ENCODE measurements around the gene WIF1.

WIF1 gene

GRCh38 chr12:65121049-65121955 lies at the start of gene WIF1:
Gene WIF1, minus strand, starts transcription at chr12:65121305. Its CDS starts 114 bp downstream, at chr12:65121191.
- no peak within 1 kb of the TSS for H3K9ac ChIP-seq (ENCODE audit: low read depth, low read length, poor library complexity, severe bottlenecking)
- no peak within 1 kb of the TSS for H3K4me3 ChIP-seq (ENCODE audit: low read length, poor library complexity, severe bottlenecking)
- H3K27me3 ChIP-seq (ENCODE audit: insufficient read depth, low read length, poor library complexity, severe bottlenecking): no peaks in the 10 kb centered on the region
- no peaks in the 10 kb centered on the region for H4K20me1 ChIP-seq (ENCODE audit: insufficient read depth, low read length, poor library complexity, severe bottlenecking)
- no peak within 1 kb of the TSS for H3K4me2 ChIP-seq (ENCODE audit: low read depth, low read length, poor library complexity, severe bottlenecking)
- H2AFZ ChIP-seq (ENCODE audit: low read length): no peak within 1 kb of the TSS
- H3K9me2 ChIP-seq (replicated peaks; ENCODE audit: low read depth, low read length): no peaks in the 10 kb centered on the region
- H3K9me3 ChIP-seq (ENCODE audit: insufficient read depth, low read depth, low read length): no peaks in the 10 kb centered on the region
- no peaks in the 10 kb centered on the region for H3K4me1 ChIP-seq (ENCODE audit: insufficient read depth, low read length, poor library complexity, severe bottlenecking)
- no peaks in the 10 kb centered on the region for H3K79me2 ChIP-seq (ENCODE audit: insufficient read depth, low read length)
- TF ChIP-seq CTCF (conservative IDR thresholded peaks at IDR 0.05; ENCODE audit: low read length) (peak; percentile 32; the same call in 1 of the 2 replicates), EZH2phosphoT487 (IDR thresholded peaks at IDR 0.05; ENCODE audit: borderline replicate concordance) (no peak)
- no peaks in the 10 kb centered on the region for H3F3A ChIP-seq (ENCODE audit: low read depth)
- no peaks in the 10 kb centered on the region for H3K36me3 ChIP-seq (ENCODE audit: insufficient read depth, low read length)

GRCh38 chr12:65170209-65170881 lies 49.2 kb upstream of the WIF1 start:
- peak overlapping the region; percentile 98 for H2AFZ ChIP-seq (ENCODE audit: low read length)
- H3K9me2 ChIP-seq (replicated peaks; ENCODE audit: low read depth, low read length): no peaks in the 10 kb centered on the region
- peak overlapping the region; percentile 84 for H3K4me3 ChIP-seq (ENCODE audit: low read length, poor library complexity, severe bottlenecking)
- peaks cover 36% of the 10 kb centered on the region for H3K4me1 ChIP-seq (ENCODE audit: insufficient read depth, low read length, poor library complexity, severe bottlenecking)
- no peaks in the 10 kb centered on the region for H3F3A ChIP-seq (ENCODE audit: low read depth)
- peaks cover 71% of the 10 kb centered on the region for H3K79me2 ChIP-seq (ENCODE audit: insufficient read depth, low read length)
- H3K27me3 ChIP-seq (ENCODE audit: insufficient read depth, low read length, poor library complexity, severe bottlenecking): peaks cover 4% of the 10 kb centered on the region
- H3K9ac ChIP-seq (ENCODE audit: low read depth, low read length, poor library complexity, severe bottlenecking): peak overlapping the region; percentile 90
- H4K20me1 ChIP-seq (ENCODE audit: insufficient read depth, low read length, poor library complexity, severe bottlenecking): peaks cover 51% of the 10 kb centered on the region
- H3K36me3 ChIP-seq (ENCODE audit: insufficient read depth, low read length): no peaks in the 10 kb centered on the region
- no peaks in the 10 kb centered on the region for H3K9me3 ChIP-seq (ENCODE audit: insufficient read depth, low read depth, low read length)
- peak overlapping the region; percentile 86 for H3K4me2 ChIP-seq (ENCODE audit: low read depth, low read length, poor library complexity, severe bottlenecking)
- TF ChIP-seq CTCF (conservative IDR thresholded peaks at IDR 0.05; ENCODE audit: low read length) (no peak), EZH2phosphoT487 (IDR thresholded peaks at IDR 0.05; ENCODE audit: borderline replicate concordance) (no peak)

GRCh38 chr12:65169320-65170208 lies 48.5 kb upstream of the WIF1 start, which contains the start of gene LEMD3:
Gene LEMD3, plus strand, starts transcription at chr12:65169583. Its CDS starts 14 bp downstream, at chr12:65169597.
- H3K9me3 ChIP-seq (ENCODE audit: insufficient read depth, low read depth, low read length): no peaks in the 10 kb centered on the region
- H4K20me1 ChIP-seq (ENCODE audit: insufficient read depth, low read length, poor library complexity, severe bottlenecking): peaks cover 43% of the 10 kb centered on the region
- H3K4me3 ChIP-seq (ENCODE audit: low read length, poor library complexity, severe bottlenecking): peak within 1 kb of the TSS; percentile 84
- H3K79me2 ChIP-seq (ENCODE audit: insufficient read depth, low read length): peaks cover 63% of the 10 kb centered on the region
- no peak for TF ChIP-seq EZH2phosphoT487 (IDR thresholded peaks at IDR 0.05; ENCODE audit: borderline replicate concordance)
- no peak for TF ChIP-seq CTCF (conservative IDR thresholded peaks at IDR 0.05; ENCODE audit: low read length)
- no peaks in the 10 kb centered on the region for H3K36me3 ChIP-seq (ENCODE audit: insufficient read depth, low read length)
- peak within 1 kb of the TSS; percentile 86 for H3K4me2 ChIP-seq (ENCODE audit: low read depth, low read length, poor library complexity, severe bottlenecking)
- H3K9ac ChIP-seq (ENCODE audit: low read depth, low read length, poor library complexity, severe bottlenecking): peak within 1 kb of the TSS; percentile 90
- H3K4me1 ChIP-seq (ENCODE audit: insufficient read depth, low read length, poor library complexity, severe bottlenecking): peaks cover 28% of the 10 kb centered on the region
- no peaks in the 10 kb centered on the region for H3F3A ChIP-seq (ENCODE audit: low read depth)
- peaks cover 4% of the 10 kb centered on the region for H3K27me3 ChIP-seq (ENCODE audit: insufficient read depth, low read length, poor library complexity, severe bottlenecking)
- no peaks in the 10 kb centered on the region for H3K9me2 ChIP-seq (replicated peaks; ENCODE audit: low read depth, low read length)
- peak within 1 kb of the TSS; percentile 98 for H2AFZ ChIP-seq (ENCODE audit: low read length)
